NK-92 treated with Interleukin-12 subunit alpha and Interleukin-12 subunit beta, amount 100 ng/mL, for 24 hours (cell line): ENCODE data around the gene FOXC2.

Experiments used
- DNase-seq: peaks from one replicate; lab custom pipeline; 2025; lab: John Stamatoyannopoulos, UW

The FOXC2 gene

GRCh38 chr16:86590501-86591144, 24.0 kb downstream of the FOXC2 start:
- no peak for DNase-seq

GRCh38 chr16:86591270-86591669, 24.6 kb downstream of the FOXC2 start:
- no peak for DNase-seq

GRCh38 chr16:86593913-86594620, 27.4 kb downstream of the FOXC2 start:
- no peak for DNase-seq

- no peak for DNase-seq
Measured at GRCh38 chr16:86594721-86595120, 28.1 kb downstream of the FOXC2 start.

- no peak for DNase-seq
Measured at GRCh38 chr16:86595983-86596605, 29.5 kb downstream of the FOXC2 start.

GRCh38 chr16:86597126-86597879, 30.7 kb downstream of the FOXC2 start:
- no peak for DNase-seq

GRCh38 chr16:86597880-86598606, 31.4 kb downstream of the FOXC2 start:
- no peak for DNase-seq

- no peak for DNase-seq
Measured at GRCh38 chr16:86598607-86599565, 32.3 kb downstream of the FOXC2 start.

GRCh38 chr16:86601356-86601755, 34.7 kb downstream of the FOXC2 start:
- no peak for DNase-seq

- DNase-seq = no peak
Measured at GRCh38 chr16:86602521-86602920, 35.9 kb downstream of the FOXC2 start.

- DNase-seq = no peak
Measured at GRCh38 chr16:86604436-86605193, 38.0 kb downstream of the FOXC2 start.

- no peak for DNase-seq
Measured at GRCh38 chr16:86605950-86606349, 39.3 kb downstream of the FOXC2 start.

- no peak for DNase-seq
Measured at GRCh38 chr16:86608301-86608747, 41.7 kb downstream of the FOXC2 start.

- no peak for DNase-seq
Measured at GRCh38 chr16:86609115-86609514, 42.5 kb downstream of the FOXC2 start.

GRCh38 chr16:86609661-86610060, 43.0 kb downstream of the FOXC2 start:
- DNase-seq = no peak

- DNase-seq = no peak
Measured at GRCh38 chr16:86610779-86611524, 44.3 kb downstream of the FOXC2 start.

- DNase-seq = no peak
Measured at GRCh38 chr16:86611525-86611855, 44.9 kb downstream of the FOXC2 start.

- DNase-seq = no peak
Measured at GRCh38 chr16:86611941-86612340, 45.3 kb downstream of the FOXC2 start.

GRCh38 chr16:86614699-86615098, 48.1 kb downstream of the FOXC2 start:
- DNase-seq = no peak
